GM19467 (cell line): ENCODE data around the gene P4HA2.

Source experiments
- ATAC-seq: cut with Tn5 transposase; IDR thresholded peaks from one replicate; pipeline ENCODE4 v1.9.1; 2021; ENCODE audit warnings: mild to moderate bottlenecking, moderate library complexity; ENCODE audit not compliant: unreplicated experiment

The P4HA2 gene

GRCh38 chr5:132253008-132253441 lies 25.4 kb upstream of the P4HA2 start:
- ATAC-seq, result no peak

- ATAC-seq, result no peak
Observed at GRCh38 chr5:132251220-132251725, 23.6 kb upstream of the P4HA2 start.

DNA sequence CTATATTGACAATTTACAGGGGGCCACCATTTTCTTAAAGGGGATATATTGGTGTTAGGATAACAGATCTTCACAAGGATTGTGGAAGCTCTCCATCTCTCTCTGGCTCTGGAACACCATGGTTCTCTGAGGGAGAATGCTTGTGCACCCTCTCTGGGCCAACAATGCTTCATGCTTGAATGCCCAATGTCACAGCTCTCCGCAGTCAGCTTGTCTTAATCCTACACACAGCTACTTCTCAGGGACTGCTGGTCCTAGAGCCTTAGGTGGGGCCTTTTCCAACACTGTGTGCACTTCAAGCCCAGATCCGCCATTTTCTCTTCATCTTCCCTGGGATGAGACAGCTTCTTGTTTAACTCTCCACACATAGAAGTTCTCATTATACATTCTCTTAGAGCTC lies 22.9 kb upstream of the P4HA2 start:
- no peak for ATAC-seq

DNA sequence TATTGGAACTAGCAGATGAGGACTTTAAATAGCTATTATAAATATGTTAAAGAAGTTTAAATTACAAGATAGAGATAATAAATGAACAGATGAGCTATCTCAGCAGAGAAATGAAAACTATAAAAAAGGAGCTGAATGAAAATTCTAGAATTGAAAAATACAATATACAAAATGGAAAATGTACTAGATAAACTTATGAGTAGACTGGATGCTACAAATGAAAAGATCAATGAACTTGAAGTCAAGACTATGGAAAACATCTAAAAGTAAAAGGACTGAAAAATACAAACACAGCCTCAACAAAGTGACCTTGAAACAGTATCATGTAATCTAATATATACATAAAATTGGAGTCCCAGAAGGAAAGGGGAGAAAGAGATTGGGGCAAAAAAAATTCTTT lies 19.2 kb upstream of the P4HA2 start:
- ATAC-seq, result no peak

DNA sequence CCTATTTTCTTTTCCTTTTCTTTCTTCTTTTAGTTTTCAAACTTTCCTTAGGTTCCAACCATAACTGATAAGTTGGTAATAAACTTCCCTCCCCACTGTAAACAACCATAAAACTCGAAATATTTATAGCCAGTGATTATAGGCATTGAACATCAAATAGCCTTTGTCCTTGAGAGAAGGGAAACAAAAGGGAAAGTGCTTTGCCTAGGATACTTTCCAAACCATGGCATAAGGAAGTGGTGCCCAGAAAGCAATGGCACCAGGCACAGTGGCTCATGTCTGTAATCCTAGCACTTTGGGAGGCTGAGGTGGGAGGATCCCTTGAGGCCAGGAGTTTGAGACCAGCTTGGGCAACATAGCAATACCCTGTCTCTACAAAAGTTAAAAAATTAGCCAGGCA lies 17.9 kb upstream of the P4HA2 start:
- ATAC-seq, result no peak

GRCh38 chr5:132243366-132243977 lies 15.8 kb upstream of the P4HA2 start:
- ATAC-seq, result no peak

DNA sequence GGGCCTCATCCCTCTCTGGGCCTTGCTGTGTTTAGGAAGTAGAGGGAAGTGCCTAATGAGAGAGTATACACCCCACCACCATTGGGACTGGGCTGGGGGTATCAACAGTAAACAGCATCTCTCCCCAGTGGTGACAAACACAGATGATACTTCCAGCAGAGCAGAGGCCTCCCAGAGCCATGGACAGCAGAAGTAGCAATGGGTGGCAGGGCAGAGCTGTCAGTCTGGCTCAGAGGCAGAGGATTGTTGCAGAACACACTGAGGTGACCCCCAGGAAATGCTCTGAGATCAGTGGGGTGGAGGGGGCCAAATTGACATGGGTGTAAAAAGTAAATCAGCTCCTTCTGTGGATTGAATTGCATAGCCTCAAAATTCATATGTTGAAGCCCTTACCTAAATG lies 12.1 kb upstream of the P4HA2 start:
- no peak for ATAC-seq

DNA sequence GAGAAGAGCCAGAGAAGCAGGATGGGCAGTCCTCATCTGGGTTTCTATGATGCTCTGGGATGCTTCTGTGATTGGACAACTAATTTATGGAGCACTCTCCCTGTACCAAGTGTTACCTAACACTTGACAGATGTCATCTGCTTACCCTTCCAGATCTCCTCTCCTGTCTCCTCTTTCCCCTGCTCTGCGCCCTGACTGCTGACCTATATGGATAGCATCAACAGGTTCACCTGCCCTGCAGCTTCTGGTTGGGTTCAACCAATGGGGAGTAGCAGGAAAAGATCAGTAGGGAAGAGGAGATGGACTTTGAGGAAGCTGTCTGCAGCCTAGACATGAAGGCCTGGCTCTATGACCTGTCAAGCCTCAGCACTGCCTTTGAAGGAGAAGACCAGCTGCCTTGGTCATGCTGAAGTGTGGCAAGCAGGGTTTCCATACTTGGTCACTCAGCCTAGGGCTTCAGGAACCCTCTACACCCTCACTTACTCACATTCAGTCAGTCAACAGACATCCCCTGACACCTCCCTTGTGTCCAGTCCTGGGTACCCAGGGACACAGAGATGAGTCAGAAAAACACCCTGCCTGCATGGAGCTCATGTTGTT lies 11.3 kb upstream of the P4HA2 start:
- no peak for ATAC-seq

DNA sequence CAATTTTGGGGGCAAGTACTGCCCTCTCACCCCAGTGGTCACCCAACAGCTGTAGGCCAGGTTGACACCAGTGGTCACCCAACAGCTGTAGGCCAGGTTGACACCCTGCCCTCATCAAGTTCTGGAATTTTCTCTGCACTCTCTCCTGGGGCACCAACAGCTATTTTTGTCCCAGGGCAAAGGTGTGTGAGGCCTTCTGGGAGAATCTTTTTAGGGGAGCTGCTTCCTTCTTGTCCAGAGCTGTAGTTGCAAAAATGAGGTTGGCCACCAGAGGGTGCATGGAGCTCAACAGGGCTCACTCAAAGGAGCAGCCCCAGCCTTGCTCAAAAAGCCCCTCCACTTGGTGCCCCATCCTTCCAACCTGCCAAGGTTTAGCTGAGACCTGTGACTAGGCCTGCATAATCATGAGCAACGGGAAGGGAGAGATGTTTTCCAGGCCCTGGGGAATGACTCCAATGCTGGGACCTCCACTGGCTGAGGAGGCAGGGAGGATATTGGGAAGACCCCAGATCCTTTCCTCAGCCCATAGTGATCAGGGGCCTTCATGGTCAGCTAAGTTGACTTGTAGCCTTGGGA lies 10.6 kb upstream of the P4HA2 start:
- ATAC-seq, result no peak

DNA sequence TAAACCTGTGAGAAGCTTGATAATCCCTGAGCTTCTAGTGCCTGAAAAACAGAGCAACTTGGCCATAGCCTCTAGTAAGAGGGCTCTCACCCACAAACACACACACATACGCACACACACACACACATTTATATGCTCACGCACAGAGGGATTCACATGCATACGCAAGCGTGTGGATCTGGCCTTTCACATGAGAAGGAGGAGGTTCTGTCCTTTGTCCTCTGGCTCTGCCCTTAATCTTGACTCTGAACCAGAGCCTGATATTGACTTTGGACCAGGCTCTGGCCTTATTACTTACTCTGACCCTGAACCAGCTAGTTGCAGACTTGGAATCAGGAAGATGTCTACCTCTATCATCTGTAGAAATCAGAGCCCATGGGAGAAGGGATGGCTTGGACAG lies 10.0 kb upstream of the P4HA2 start:
- ATAC-seq, result no peak

- no peak for ATAC-seq
Observed at GRCh38 chr5:132237141-132237540, 9.5 kb upstream of the P4HA2 start.

GRCh38 chr5:132235340-132235739 lies 7.7 kb upstream of the P4HA2 start:
- no peak for ATAC-seq

DNA sequence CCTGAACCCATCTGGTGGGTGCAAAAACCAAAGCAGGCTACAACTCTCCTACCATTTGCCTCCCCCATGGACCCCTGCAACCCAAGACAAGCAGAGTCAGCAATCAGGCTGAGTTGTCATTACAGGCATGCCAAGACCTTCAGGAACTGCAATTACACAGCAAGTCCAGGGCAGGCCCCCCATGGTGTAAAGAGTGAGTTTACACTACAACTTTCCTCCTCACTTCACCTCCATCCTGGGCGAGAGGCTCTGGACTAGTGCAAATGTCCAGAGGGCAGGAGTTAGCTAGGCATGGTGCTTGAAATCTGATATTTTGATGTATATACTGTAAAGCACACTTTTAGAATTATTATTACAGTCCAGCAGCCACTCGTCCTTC lies 7.0 kb upstream of the P4HA2 start:
- ATAC-seq, result no peak

- no peak for ATAC-seq
Observed at GRCh38 chr5:132233811-132234683, 6.4 kb upstream of the P4HA2 start.

DNA sequence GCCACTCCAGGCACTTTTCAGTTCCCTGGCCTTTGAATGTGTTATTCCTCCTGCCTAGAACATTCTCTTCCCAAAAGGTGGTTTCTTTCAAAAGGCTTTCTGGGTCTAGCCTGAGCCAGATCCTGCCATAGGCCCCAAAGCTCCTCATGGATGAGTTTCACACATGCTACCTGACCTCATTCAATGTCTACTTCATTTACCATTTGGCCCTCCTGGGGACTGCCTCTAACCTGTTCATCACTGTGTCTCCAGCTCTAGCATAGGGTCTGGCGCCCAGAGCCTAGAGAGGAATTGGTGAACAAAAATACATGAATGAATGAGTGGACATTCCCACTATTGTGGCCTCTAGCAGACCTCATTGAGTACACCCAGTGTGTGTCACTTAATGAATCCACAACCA lies 5.4 kb upstream of the P4HA2 start:
- ATAC-seq, result no peak

- ATAC-seq, result no peak
Observed at GRCh38 chr5:132232465-132232864, 4.8 kb upstream of the P4HA2 start.

GRCh38 chr5:132230871-132231270 lies 3.2 kb upstream of the P4HA2 start:
- ATAC-seq, result no peak

DNA sequence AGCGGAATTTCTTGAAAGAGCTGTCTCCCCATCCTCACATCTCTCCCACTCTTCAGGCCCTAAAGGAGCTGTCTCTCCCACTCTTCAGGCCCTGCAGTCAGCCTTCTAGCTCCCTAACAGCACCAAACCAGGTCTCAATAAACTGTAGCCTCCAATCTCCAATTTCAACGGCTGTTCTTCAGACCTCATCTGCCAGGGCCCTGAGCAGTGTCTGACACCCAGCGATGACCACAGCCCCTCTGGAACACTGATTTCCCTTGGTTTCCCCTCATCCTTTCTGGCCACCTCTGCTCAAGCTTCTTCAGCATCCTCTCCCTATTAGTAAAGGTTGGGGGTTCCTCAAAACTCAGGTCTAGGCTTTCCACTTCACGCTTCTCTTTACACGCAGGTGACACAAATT lies 1.6 kb upstream of the P4HA2 start:
- ATAC-seq, result no peak

DNA sequence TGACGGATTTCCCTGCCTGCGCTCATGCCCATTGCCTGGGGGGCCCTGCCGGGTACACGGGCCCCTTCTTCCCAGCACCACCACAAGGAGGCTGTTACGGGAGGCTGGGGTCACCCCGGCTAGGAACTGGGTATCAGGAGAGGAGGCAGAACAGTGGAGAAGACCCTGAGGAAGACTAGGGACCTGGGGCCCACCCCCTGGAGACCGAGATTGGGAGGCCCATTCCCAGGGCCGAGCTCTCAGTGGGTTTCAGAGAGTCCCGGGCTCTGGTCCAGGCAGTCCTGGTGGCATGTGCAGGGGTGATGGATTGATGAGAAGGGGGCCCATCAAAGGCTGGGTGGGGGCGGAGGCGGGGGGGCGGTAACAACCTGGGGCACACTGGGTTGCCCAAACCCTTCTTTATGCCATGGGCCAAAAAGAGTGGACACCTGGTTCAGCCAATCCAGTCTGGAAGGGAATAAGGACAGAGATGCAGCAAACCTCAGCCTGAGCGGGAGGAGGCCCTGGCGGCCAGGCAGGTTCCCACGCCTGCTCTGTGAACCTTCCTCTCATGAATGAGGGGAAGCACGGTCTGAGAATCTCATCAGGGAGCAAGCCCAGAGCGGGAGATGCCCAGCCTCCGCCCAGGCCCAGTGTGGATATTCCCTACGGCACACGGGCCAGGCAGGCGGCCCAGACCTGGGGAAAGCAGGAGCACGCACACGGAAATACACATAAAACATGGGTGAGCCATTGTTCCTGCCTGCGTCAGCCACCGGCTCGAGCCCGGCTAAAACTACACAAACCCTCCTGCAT lies 785 bp upstream of the P4HA2 start:
- no peak for ATAC-seq

DNA sequence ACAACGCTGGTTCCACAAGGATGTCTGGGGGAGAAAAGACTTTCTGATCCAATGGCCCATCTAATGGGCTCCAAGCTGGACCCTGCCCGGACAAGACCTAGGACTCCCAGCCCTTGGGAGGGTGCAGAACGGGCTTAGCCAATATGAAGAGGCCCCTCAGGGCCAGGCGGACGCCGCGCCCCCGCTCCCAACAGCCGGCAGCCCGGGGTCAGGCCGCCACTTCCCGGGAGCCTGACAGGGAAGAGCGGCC lies 493 bp downstream of the P4HA2 start:
- no peak for ATAC-seq
